MCF 10A (cell line): ENCODE measurements around the gene ZDHHC1. TPM values are rescaled to one million over a fixed set of nuclear protein-coding genes. Genes with fewer than 3 reads are reported as not detected.

Experiments used
- BruUV-seq: library from RNA; stranded (reverse); fragments of 400-500 nt; replicated peaks from 2 replicates; lab custom pipeline; 2021; lab: Mats Ljungman, UMichigan
- CTCF ChIA-PET: fragments of 300-600 bp; sonication (Branson Sonifier 250); formaldehyde crosslinking; extraction: SDS; loops from one replicate; lab custom pipeline; 2021; ENCODE audit warnings: antibody characterized with exemption, inconsistent platforms; lab: Yijun Ruan, JAX
- POLR2A ChIA-PET: fragments of 300-600, 350-650 bp; sonication (Branson Sonifier 250); formaldehyde crosslinking; extraction: SDS; loops from one replicate; lab custom pipeline; 2020; ENCODE audit warnings: antibody characterized with exemption, inconsistent platforms; lab: Yijun Ruan, JAX
- DNase-seq: peaks from one replicate; pipeline ENCODE4 v3.0.0-alpha.2; 2018; ENCODE audit not compliant: unreplicated experiment
- H3K27ac Mint-ChIP-seq: one replicate; pipeline ENCODE4 v1.8.0; 2022; ENCODE audit warnings: mild to moderate bottlenecking, low read depth, mixed read lengths; ENCODE audit not compliant: unreplicated experiment
- H3K27me3 Mint-ChIP-seq: one replicate; pipeline ENCODE4 v1.8.0; 2022; ENCODE audit warnings: mixed read lengths; ENCODE audit not compliant: insufficient read depth, unreplicated experiment
- H3K36me3 Mint-ChIP-seq: one replicate; pipeline ENCODE4 v1.8.0; 2022; ENCODE audit warnings: mild to moderate bottlenecking, moderate library complexity, mixed read lengths; ENCODE audit not compliant: insufficient read depth, unreplicated experiment
- H3K4me1 Mint-ChIP-seq: one replicate; pipeline ENCODE4 v1.8.0; 2022; ENCODE audit warnings: mixed read lengths; ENCODE audit not compliant: insufficient read depth, unreplicated experiment
- H3K4me3 Mint-ChIP-seq: one replicate; pipeline ENCODE4 v1.8.0; 2022; ENCODE audit warnings: mild to moderate bottlenecking, moderate library complexity, mixed read lengths; ENCODE audit not compliant: unreplicated experiment
- H3K9me3 Mint-ChIP-seq: one replicate; pipeline ENCODE4 v1.8.0; 2022; ENCODE audit warnings: mixed read lengths; ENCODE audit not compliant: unreplicated experiment
- CTCF ChIP-seq: fragments of 200-600 bp; IDR thresholded peaks from one replicate; pipeline ENCODE4 v1.8.0; 2022; ENCODE audit warnings: antibody characterized with exemption, mild to moderate bottlenecking; ENCODE audit not compliant: unreplicated experiment
- intact Hi-C: fragments of 100-400 bp; cut with micrococcal nuclease; formaldehyde crosslinking; loops from 2 replicates; pipeline ENCODE4 v1.14.1; 2022
- total RNA-seq: library from RNA; stranded (reverse); gene quantifications from 2 replicates; pipeline ENCODE4 v1.2.3, GENCODE V29; 2022

ZDHHC1 gene
- total RNA-seq, 1 experiment from 2014 or later, result 5.9 TPM

DNA sequence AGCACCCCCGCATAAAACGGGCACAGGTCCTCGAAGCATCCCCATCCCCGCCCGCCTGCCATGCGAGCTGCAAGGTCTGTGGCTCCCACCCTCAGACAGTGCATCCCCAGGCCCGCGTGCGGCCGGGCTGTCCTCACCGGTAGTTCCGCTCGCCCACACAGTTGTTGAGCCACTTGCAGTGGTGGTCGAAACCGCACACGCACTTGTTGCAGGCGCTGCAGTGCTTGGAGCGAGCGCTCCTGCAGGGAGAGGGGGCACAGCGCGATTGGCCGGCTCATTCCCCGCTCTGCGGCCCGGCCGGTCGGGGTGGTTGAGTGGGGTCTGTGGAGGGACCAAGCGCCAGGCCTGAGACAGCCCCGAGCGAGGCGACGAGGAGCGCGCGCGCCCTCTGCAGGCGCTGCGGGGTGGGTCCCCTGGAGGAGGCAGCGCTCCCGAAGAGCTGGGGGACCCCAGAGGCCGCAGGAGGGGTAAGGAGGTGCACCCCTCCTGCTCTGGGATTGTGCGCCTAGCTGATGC, 17.0 kb downstream of the ZDHHC1 start:
- Mint-ChIP-seq H3K27ac (no peak overlapping the region), H3K4me1 (peaks cover 14% of the 10 kb centered on the region), H3K36me3 (peaks cover 6% of the 10 kb centered on the region), H3K4me3 (no peak overlapping the region), H3K9me3 (no peaks in the 10 kb centered on the region), H3K27me3 (no peaks in the 10 kb centered on the region)
- ChIA-PET POLR2A (no interaction called here), CTCF (interaction anchor here (0.6 to 0.8 kb wide), 3 partner anchors 138 to 807 kb away, joined by 3 to 4 read pairs (median 4); no protein-coding TSS in a partner anchor)
- intact Hi-C loops, result no loop called here
- no TSS peak for BruUV-seq
- no peak for TF ChIP-seq CTCF
- no peak for DNase-seq

DNA sequence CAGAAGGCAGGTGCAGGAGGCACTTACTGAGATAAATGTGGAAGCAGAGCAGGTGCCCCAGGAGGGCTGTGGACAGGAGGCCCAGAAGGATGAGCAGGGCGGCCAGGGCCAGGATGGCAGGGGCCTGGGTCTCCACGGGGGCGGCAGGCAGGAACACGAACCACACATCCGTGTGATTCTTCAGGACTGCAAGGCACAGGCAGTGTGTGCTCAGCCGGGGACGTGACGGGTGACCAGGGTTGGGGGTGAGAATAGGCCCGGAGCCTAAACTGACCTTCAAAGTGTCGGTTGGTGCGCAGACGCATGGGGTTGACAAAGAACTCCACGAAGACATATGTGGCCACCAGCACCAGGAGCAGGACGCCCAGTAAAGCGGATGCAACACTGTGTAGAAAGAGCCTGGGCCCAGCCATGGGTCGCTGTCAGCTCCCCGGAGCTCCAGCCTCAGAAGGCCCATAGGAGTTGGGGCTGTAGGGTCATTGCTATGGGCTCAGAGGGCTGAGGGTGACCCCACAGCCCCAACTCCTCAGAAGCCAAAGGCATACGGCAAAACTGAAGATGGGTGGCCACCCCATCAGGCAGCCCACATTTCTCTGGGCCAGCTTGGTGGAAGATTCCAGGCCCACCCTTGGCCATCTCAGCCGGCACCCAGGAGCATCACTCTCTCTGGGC, 17.6 kb downstream of the ZDHHC1 start:
- intact Hi-C loops, result no loop called here
- Mint-ChIP-seq H3K27me3 (no peaks in the 10 kb centered on the region), H3K4me3 (no peak overlapping the region), H3K9me3 (no peaks in the 10 kb centered on the region), H3K27ac (no peak overlapping the region), H3K36me3 (peaks cover 6% of the 10 kb centered on the region), H3K4me1 (peaks cover 14% of the 10 kb centered on the region)
- TF ChIP-seq CTCF, result no peak
- POLR2A ChIA-PET, result no interaction called here
- no peak for DNase-seq
- CTCF ChIA-PET, result interaction anchor here (0.5 to 0.6 kb wide), 2 partner anchors 139 to 176 kb away, joined by 4 to 5 read pairs; no protein-coding TSS in a partner anchor
- BruUV-seq, result no TSS peak

DNA sequence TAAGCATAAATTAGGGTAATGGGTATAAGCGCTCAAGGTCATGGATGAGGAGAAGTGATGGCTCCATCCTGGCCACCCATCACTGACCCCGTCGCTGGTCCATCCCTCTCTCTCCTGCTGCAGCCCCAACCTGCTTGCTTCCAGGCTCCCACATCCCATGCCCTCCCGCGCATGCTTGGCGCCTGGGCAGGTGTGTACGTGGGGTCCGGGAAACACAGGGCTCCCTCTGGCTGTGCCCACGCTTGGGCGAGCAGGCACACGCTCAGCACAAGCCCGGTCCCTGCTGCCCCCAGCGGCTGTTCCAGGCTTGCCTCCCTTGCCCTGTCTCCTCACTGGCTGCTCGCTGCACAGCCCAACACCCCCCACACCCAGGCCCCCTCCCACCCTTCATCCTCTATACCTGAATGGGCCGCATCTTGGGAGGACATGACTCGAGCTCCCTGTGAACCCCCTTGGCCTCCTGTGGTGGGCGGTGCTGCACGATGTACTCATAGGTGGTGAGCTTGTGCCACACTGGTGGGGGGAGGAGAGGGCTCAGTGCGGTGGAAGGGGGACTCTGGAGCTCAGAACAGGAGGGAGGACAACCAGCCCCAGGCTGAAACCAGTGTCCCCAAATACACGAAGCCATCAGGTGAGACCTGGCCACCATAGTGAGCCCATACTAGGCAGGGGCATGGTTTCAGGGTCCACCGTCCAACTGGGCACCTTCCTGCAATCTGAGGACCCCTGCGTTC, 18.3 kb downstream of the ZDHHC1 start:
- peaks cover 6% of the 10 kb centered on the region for H3K36me3 Mint-ChIP-seq
- DNase-seq, result no peak
- no TSS peak for BruUV-seq
- no peak overlapping the region for H3K4me3 Mint-ChIP-seq
- peaks cover 14% of the 10 kb centered on the region for H3K4me1 Mint-ChIP-seq
- TF ChIP-seq CTCF, result no peak
- POLR2A ChIA-PET, result no interaction called here
- CTCF ChIA-PET, result interaction anchor here (0.5 kb wide), 1 partner anchor 176 kb away, joined by 5 read pairs; no protein-coding TSS in a partner anchor
- no peak overlapping the region for H3K27ac Mint-ChIP-seq
- no peaks in the 10 kb centered on the region for H3K27me3 Mint-ChIP-seq
- intact Hi-C loops, result no loop called here
- H3K9me3 Mint-ChIP-seq, result no peaks in the 10 kb centered on the region
